ENCODE data around the gene NFASC.

Gene NFASC

GRCh38 chr1:205064301-205064700 is 193.6 kb downstream of the NFASC start:
- no peak overlapping the region for H3K9ac ChIP-seq
- no peak overlapping the region for H3K4me2 ChIP-seq
- no peak overlapping the region for H3K27ac ChIP-seq
- no peaks in the 10 kb centered on the region for H3K27me3 ChIP-seq
- H3K4me3 ChIP-seq, result no peak overlapping the region
- no peaks in the 10 kb centered on the region; a peak in 2 of 22 replicates for H4K20me1 ChIP-seq
- H3K36me3 ChIP-seq, result no peaks in the 10 kb centered on the region
- no peak for TF ChIP-seq Cebpa-rat (IDR thresholded peaks at IDR 0.05)
- no peaks in the 10 kb centered on the region for H3K9me3 ChIP-seq (replicated peaks in 1 of 11)
- peaks cover 0 to 11% (median 6%) of the 10 kb centered on the region in 10 experiments; a peak in 12 of 20 replicates for H3K4me1 ChIP-seq

GRCh38 chr1:205064741-205065316 is 194.2 kb downstream of the NFASC start:
- H3K4me3 ChIP-seq, result no peak overlapping the region
- no peaks in the 10 kb centered on the region; a peak in 2 of 22 replicates for H4K20me1 ChIP-seq
- no peaks in the 10 kb centered on the region for H3K27me3 ChIP-seq
- TF ChIP-seq Cebpa-rat (IDR thresholded peaks at IDR 0.05), result no peak
- no peaks in the 10 kb centered on the region for H3K36me3 ChIP-seq
- H3K9me3 ChIP-seq (replicated peaks in 1 of 11), result no peaks in the 10 kb centered on the region
- no peak overlapping the region for H3K27ac ChIP-seq
- peaks cover 0 to 11% (median 6%) of the 10 kb centered on the region in 10 experiments; a peak in 12 of 20 replicates for H3K4me1 ChIP-seq
- H3K9ac ChIP-seq, result no peak overlapping the region
- no peak overlapping the region for H3K4me2 ChIP-seq

GRCh38 chr1:205065666-205066065 is 195.0 kb downstream of the NFASC start:
- peaks cover 0 to 11% (median 6%) of the 10 kb centered on the region in 10 experiments; a peak in 12 of 20 replicates for H3K4me1 ChIP-seq
- H3K9me3 ChIP-seq (replicated peaks in 1 of 11), result no peaks in the 10 kb centered on the region
- no peak overlapping the region for H3K4me3 ChIP-seq
- H3K27me3 ChIP-seq, result no peaks in the 10 kb centered on the region
- H3K27ac ChIP-seq, result no peak overlapping the region
- no peaks in the 10 kb centered on the region for H3K36me3 ChIP-seq
- no peak overlapping the region for H3K4me2 ChIP-seq
- TF ChIP-seq Cebpa-rat (IDR thresholded peaks at IDR 0.05), result no peak
- H4K20me1 ChIP-seq, result no peaks in the 10 kb centered on the region; a peak in 2 of 22 replicates
- H3K9ac ChIP-seq, result no peak overlapping the region

- Histone ChIP-seq H3K27me3 (no peaks in the 10 kb centered on the region), H3K4me2 (no peak overlapping the region), H3K27ac (no peak overlapping the region), H4K20me1 (no peaks in the 10 kb centered on the region; a peak in 2 of 22 replicates), H3K9me3 (replicated peaks in 1 of 11) (no peaks in the 10 kb centered on the region), H3K36me3 (no peaks in the 10 kb centered on the region), H3K9ac (no peak overlapping the region), H3K4me3 (no peak overlapping the region), H3K4me1 (peaks cover 0 to 7% (median 2%) of the 10 kb centered on the region in 10 experiments; a peak in 12 of 20 replicates)
- no peak for TF ChIP-seq Cebpa-rat (IDR thresholded peaks at IDR 0.05)
These were observed 195.6 kb downstream of the NFASC start for GRCh38 chr1:205066141-205066818.

GRCh38 chr1:205067031-205067430 is 196.4 kb downstream of the NFASC start:
- H3K4me2 ChIP-seq, result no peak overlapping the region
- H4K20me1 ChIP-seq, result no peaks in the 10 kb centered on the region; a peak in 2 of 22 replicates
- H3K9me3 ChIP-seq (replicated peaks in 1 of 11), result no peaks in the 10 kb centered on the region
- no peaks in the 10 kb centered on the region for H3K4me1 ChIP-seq
- no peaks in the 10 kb centered on the region for H3K36me3 ChIP-seq
- H3K4me3 ChIP-seq, result no peak overlapping the region
- no peaks in the 10 kb centered on the region for H3K27me3 ChIP-seq
- no peak for TF ChIP-seq Cebpa-rat (IDR thresholded peaks at IDR 0.05)
- no peak overlapping the region for H3K9ac ChIP-seq
- no peak overlapping the region for H3K27ac ChIP-seq

GRCh38 chr1:205068001-205068400 is 197.3 kb downstream of the NFASC start:
- no peaks in the 10 kb centered on the region for H3K27me3 ChIP-seq
- no peaks in the 10 kb centered on the region for H3K36me3 ChIP-seq
- H3K9me3 ChIP-seq (replicated peaks in 1 of 11), result no peaks in the 10 kb centered on the region
- no peak for TF ChIP-seq Cebpa-rat (IDR thresholded peaks at IDR 0.05)
- H3K4me3 ChIP-seq, result no peak overlapping the region
- peaks cover 0 to 2% (median 0%) of the 10 kb centered on the region in 11 experiments; a peak in 2 of 22 replicates for H4K20me1 ChIP-seq
- no peak overlapping the region for H3K9ac ChIP-seq
- H3K27ac ChIP-seq, result no peak overlapping the region
- no peak overlapping the region for H3K4me2 ChIP-seq
- H3K4me1 ChIP-seq, result no peaks in the 10 kb centered on the region

- TF ChIP-seq Cebpa-rat (IDR thresholded peaks at IDR 0.05), result no peak
- no peaks in the 10 kb centered on the region for H3K9me3 ChIP-seq (replicated peaks in 1 of 11)
- H3K36me3 ChIP-seq, result no peaks in the 10 kb centered on the region
- H3K27ac ChIP-seq, result no peak overlapping the region
- H3K4me3 ChIP-seq, result no peak overlapping the region
- no peak overlapping the region for H3K9ac ChIP-seq
- peaks cover 0 to 6% (median 0%) of the 10 kb centered on the region in 11 experiments; a peak in 2 of 22 replicates for H4K20me1 ChIP-seq
- H3K4me1 ChIP-seq, result no peaks in the 10 kb centered on the region
- no peaks in the 10 kb centered on the region for H3K27me3 ChIP-seq
- no peak overlapping the region for H3K4me2 ChIP-seq
These were observed 197.9 kb downstream of the NFASC start for GRCh38 chr1:205068457-205069040.

- Histone ChIP-seq H4K20me1 (peaks cover 0 to 6% (median 0%) of the 10 kb centered on the region in 11 experiments; a peak in 2 of 22 replicates), H3K27me3 (no peaks in the 10 kb centered on the region), H3K9me3 (replicated peaks in 1 of 11) (no peaks in the 10 kb centered on the region), H3K9ac (no peak overlapping the region), H3K4me3 (no peak overlapping the region), H3K4me1 (no peaks in the 10 kb centered on the region), H3K36me3 (no peaks in the 10 kb centered on the region), H3K27ac (no peak overlapping the region), H3K4me2 (no peak overlapping the region)
- no peak for TF ChIP-seq Cebpa-rat (IDR thresholded peaks at IDR 0.05)
These were observed 198.9 kb downstream of the NFASC start for GRCh38 chr1:205069371-205070125.

- no peaks in the 10 kb centered on the region for H3K36me3 ChIP-seq
- no peak overlapping the region for H3K4me2 ChIP-seq
- peaks cover 0 to 6% (median 0%) of the 10 kb centered on the region in 11 experiments; a peak in 2 of 22 replicates for H4K20me1 ChIP-seq
- no peak overlapping the region for H3K27ac ChIP-seq
- peaks cover 0 to 2% (median 0%) of the 10 kb centered on the region in 10 experiments; a peak in 3 of 20 replicates for H3K4me1 ChIP-seq
- H3K27me3 ChIP-seq, result no peaks in the 10 kb centered on the region
- no peak for TF ChIP-seq Cebpa-rat (IDR thresholded peaks at IDR 0.05)
- H3K4me3 ChIP-seq, result no peak overlapping the region
- no peak overlapping the region for H3K9ac ChIP-seq
- H3K9me3 ChIP-seq (replicated peaks in 1 of 11), result no peaks in the 10 kb centered on the region
These were observed 200.4 kb downstream of the NFASC start for GRCh38 chr1:205071028-205071409.

Data from BLaER1 treated with 17β-estradiol and CSF1 and Interleukin-3, amounts not matched to agents 10 nM and 100 nM (cell line).